ENCODE data around the gene PAFAH2. TPM values are rescaled to one million over a fixed set of nuclear protein-coding genes. Genes with fewer than 3 reads are reported as not detected.

Gene PAFAH2
- total RNA-seq, 1 donor from 2014 or later = 19.4 TPM

- Histone ChIP-seq H3K4me1 (no peaks in the 10 kb centered on the region), H3K27ac (no peak overlapping the region), H3K27me3 (ENCODE audit: low read depth) (peaks cover 4% of the 10 kb centered on the region), H3K9me3 (no peaks in the 10 kb centered on the region), H3K36me3 (no peaks in the 10 kb centered on the region), H3K4me3 (no peak overlapping the region)
- ATAC-seq (no peak), DNase-seq (no peak)
- intact Hi-C loops (cut with DNase I) = no loop called here
- TF ChIP-seq CTCF (IDR thresholded peaks at IDR 0.05) = no peak
Observed at GRCh38 chr1:26025060-26025459, 27.2 kb upstream of the PAFAH2 start.

- Histone ChIP-seq H3K27me3 (ENCODE audit: low read depth) (peaks cover 4% of the 10 kb centered on the region), H3K27ac (no peak overlapping the region), H3K4me3 (no peak overlapping the region), H3K9me3 (no peaks in the 10 kb centered on the region), H3K36me3 (no peaks in the 10 kb centered on the region), H3K4me1 (no peaks in the 10 kb centered on the region)
- no peak for TF ChIP-seq CTCF (IDR thresholded peaks at IDR 0.05)
- no peak for ATAC-seq
- intact Hi-C loops (cut with DNase I) = no loop called here
- no peak for DNase-seq
Observed at GRCh38 chr1:26023826-26024225, 26.0 kb upstream of the PAFAH2 start.

GRCh38 chr1:26023009-26023408, 25.1 kb upstream of the PAFAH2 start:
- H3K27me3 ChIP-seq (ENCODE audit: low read depth) = no peaks in the 10 kb centered on the region
- no peak overlapping the region for H3K27ac ChIP-seq
- H3K9me3 ChIP-seq = no peaks in the 10 kb centered on the region
- H3K4me3 ChIP-seq = no peak overlapping the region
- ATAC-seq = no peak
- H3K4me1 ChIP-seq = no peaks in the 10 kb centered on the region
- DNase-seq = no peak
- no peaks in the 10 kb centered on the region for H3K36me3 ChIP-seq
- intact Hi-C loops (cut with DNase I) = no loop called here
- no peak for TF ChIP-seq CTCF (IDR thresholded peaks at IDR 0.05)

- DNase-seq = no peak
- no peaks in the 10 kb centered on the region for H3K27me3 ChIP-seq (ENCODE audit: low read depth)
- no peak for TF ChIP-seq CTCF (IDR thresholded peaks at IDR 0.05)
- no peaks in the 10 kb centered on the region for H3K36me3 ChIP-seq
- intact Hi-C loops (cut with DNase I) = no loop called here
- no peak overlapping the region for H3K4me3 ChIP-seq
- ATAC-seq = no peak
- H3K9me3 ChIP-seq = no peaks in the 10 kb centered on the region
- peaks cover 1% of the 10 kb centered on the region for H3K4me1 ChIP-seq
- H3K27ac ChIP-seq = peak overlapping the region; percentile 18
Observed at GRCh38 chr1:26022404-26022779, 24.5 kb upstream of the PAFAH2 start.

- Histone ChIP-seq H3K4me3 (peak within 1 kb of the TSS; percentile 34), H3K27me3 (ENCODE audit: low read depth) (no peaks in the 10 kb centered on the region), H3K9me3 (no peaks in the 10 kb centered on the region), H3K27ac (peak within 1 kb of the TSS; percentile 18), H3K4me1 (peaks cover 7% of the 10 kb centered on the region), H3K36me3 (no peaks in the 10 kb centered on the region)
- intact Hi-C loops (cut with DNase I) = no loop called here
- ATAC-seq (peak; percentile 30 to 32), DNase-seq (no peak)
- no peak for TF ChIP-seq CTCF (IDR thresholded peaks at IDR 0.05)
Observed at GRCh38 chr1:26021647-26022403, 24.0 kb upstream of the PAFAH2 start, which contains the start of gene EXTL1. Gene EXTL1 (plus strand): TSS chr1:26021775. CDS start chr1:26022647, 872 bp downstream.
